ENCODE results near the gene SLC7A1.
A peak's percentile ranks its signal among the peaks of the same experiment; 100 is the strongest.

SLC7A1 gene

DNA sequence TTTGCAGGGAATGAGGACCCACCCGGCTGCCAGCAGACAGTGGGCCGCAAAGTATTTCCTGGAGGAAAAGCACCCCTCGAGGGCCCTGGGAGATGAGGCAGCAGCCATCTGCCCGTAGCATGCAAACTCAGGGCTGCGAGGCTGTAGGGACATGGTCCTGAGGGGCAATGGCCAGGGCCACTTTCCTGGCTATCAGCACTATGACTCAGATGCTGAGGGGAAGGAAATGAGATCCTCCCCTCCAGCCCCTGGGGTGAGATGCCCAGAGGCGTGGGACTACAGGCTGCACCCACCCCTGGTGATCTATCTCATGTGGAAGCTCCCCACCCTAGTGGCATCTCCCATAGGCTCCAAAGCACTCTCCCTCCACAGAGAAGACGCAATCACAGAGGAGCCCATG is 80.1 kb downstream of the SLC7A1 start:
- H3K4me3 ChIP-seq (ENCODE audit: low read depth, low read length): no peak overlapping the region
- no peak for DNase-seq (ENCODE audit: low read depth)

DNA sequence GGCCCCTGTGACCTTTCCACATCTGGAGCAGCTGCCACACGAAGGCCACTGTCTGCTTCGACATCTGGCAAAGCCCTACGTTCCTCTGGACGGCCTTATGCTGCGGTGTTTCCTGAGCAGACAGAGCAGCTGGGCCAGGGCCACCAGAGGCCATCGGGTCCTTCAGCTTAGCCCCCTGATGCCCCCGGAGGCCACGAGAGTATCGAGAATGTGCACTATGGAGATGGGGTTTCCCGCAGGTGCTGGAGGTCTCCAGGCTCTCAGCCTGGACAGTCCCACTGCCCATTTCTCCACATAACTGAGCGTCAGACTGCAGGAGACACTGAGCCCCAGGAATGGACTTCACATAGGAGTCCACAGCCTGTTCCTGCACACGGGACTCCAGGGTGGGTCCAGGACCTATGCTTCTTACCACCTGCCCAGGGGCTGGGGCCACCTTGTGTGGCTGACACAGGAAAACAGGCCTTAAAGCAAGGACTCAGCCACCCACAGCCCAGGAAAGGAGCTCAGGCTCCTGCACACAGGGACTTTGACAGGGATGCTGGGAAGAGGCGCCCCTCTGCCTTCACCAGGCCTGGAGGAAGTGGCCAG is 80.7 kb downstream of the SLC7A1 start:
- no peak for DNase-seq (ENCODE audit: low read depth)
- no peak overlapping the region for H3K4me3 ChIP-seq (ENCODE audit: low read depth, low read length)

DNA sequence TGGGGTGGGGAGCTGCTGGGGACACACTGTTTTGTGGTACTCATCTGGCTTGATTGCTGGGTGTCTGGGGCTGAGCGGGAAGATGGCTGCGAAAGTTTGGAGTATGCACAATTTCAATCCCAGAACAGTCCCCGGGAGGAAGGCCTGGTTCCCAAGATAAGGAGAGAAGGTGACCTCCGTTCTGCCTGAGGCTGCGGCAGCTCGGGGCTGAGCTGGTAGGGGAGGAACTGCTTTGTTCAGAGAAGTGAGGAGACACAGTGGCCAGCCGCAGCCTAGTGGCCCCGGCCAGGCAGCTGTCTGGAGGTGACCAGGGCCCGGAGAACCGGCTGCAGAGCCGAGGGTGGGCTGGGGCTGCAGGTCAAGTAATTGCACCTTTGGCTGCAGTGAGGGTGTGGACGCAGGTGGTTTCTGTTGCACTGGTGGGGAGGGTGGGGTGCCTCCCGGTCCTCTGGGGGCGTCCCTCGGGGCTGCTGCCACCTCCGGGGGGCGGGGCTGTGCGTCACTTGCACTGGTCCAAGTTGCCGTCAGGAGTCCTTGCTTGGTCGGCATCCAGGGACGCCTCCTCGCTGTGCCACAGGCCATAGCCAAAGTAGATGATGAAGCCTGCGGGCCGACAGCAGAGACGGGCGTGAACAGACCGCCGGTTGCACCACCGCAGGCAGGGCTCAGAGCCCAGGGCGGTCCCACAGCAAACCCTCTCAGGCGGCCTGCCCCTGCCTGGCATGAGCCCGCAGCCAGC is 81.3 kb downstream of the SLC7A1 start:
- DNase-seq (ENCODE audit: low read depth): no peak
- H3K4me3 ChIP-seq (ENCODE audit: low read depth, low read length): no peak overlapping the region

DNA sequence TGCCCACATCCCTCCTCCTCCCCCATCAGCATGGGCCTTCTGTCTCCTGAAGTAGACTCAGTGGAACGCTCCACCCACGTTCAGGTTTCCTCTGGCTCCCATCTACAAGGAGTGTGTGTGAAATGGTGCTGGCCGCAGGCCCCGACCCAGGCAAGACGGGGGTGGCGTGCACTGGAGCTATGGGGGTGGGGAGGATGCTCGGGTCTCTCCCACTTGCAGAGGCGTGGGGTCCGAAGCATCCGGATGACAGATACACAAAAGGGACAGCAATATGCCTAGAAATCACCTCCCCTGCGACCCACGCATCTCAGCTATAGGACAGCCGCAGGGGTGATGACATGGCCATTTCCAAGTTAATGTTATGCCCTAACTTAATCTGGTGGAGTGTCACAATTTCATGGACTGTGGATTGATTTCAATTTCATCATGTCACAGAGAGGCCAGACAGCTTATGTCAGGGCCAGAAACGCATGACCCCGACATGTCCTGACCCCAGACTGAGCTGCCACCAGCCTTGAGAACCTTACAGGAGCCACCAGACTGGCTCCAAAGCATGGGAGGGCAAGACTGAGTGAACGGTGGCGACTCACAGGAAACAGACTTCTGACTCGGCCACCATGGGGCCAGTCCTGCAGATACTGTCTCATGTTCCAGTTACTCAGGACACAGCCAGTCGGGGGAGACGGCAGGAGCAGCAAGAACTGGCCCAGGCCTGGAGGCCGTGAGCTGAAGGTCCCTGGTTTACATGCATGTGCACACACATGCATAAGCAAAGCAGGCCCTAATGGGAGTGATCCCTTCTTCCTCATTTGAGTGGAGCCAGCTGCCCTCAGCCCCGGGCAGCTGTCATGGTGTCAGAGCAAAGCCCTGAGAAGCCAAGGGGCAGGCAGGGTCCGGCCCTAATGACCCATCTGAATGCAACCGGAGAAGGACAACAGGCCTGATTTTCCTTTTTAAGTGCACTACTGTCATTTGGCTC is 82.2 kb downstream of the SLC7A1 start:
- H3K4me3 ChIP-seq (ENCODE audit: low read depth, low read length): no peak overlapping the region
- no peak for DNase-seq (ENCODE audit: low read depth)

DNA sequence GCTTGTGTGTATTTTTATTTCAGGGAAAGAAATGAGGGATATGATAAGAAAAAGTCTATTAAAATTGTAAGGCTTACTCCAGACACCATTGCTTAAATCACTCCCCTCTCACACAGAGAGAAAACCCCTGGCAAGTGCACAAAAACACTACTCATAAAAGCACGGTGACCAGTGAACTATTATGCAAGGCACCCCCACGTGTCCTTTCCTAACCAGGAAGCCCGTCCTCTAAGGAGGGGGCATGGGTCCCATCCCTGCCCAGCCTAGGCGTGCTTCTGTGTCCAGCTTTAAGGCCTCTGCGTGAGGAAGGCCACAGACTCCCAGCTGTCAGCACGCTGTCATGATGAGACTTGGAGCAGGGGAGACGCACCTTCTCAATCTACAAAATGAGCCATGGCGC is 83.5 kb downstream of the SLC7A1 start:
- no peak for DNase-seq (ENCODE audit: low read depth)
- no peak overlapping the region for H3K4me3 ChIP-seq (ENCODE audit: low read depth, low read length)

DNA sequence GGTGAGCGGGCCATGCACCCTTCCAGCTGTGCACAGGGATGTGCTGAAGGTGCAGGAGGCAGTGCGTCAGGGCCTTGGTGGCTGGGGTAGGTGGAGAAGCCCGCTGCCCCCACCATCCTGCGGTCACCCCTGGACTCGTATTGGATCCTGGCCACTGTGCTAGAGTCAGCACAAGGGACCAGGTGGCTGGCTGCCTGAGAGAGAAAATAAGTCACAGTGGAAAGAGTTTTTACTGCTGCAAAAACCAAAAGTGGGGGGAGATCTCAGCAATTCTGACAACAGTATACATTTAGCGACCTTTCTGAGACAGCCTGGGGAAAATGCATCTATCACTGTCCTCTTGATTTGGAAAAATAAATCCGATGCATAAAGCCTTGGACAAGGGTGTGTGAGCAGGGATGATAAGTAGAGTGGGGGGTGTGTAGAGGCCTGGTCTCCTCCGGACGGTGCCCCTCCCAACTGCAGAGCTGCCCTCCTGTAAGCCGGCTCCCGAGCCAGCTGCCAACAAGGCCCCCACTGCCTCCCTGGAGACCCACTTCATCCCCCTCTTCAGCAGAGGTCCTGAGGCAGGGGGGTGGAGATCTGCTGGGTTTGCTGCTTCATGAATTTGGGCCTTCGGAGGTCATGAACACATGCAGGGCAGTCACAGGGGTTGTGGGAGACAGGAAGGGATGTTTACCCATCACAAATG is 84.2 kb downstream of the SLC7A1 start:
- DNase-seq (ENCODE audit: low read depth): no peak
- no peak overlapping the region for H3K4me3 ChIP-seq (ENCODE audit: low read depth, low read length)

DNA sequence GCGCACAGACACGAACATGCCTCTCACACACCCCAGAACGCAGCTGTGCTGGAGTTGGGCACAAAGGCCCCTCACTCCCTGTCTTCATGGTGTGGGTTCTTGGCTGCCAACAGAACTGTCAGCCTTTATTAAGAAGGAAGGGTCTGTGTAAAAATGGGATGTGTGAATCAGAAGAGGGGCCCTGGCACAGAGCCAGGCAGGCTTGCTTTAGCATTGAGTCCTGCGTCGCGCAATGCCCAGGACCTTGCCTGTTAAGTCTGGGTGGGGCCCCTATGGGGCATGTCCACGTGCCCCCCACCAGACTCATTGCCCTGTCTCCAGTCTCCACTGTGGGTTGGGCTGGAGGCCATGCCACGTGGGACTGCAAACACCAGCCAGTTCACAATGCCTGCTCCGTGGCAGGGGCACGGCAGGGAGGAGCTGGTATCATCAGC is 84.8 kb downstream of the SLC7A1 start:
- no peak for DNase-seq (ENCODE audit: low read depth)

DNA sequence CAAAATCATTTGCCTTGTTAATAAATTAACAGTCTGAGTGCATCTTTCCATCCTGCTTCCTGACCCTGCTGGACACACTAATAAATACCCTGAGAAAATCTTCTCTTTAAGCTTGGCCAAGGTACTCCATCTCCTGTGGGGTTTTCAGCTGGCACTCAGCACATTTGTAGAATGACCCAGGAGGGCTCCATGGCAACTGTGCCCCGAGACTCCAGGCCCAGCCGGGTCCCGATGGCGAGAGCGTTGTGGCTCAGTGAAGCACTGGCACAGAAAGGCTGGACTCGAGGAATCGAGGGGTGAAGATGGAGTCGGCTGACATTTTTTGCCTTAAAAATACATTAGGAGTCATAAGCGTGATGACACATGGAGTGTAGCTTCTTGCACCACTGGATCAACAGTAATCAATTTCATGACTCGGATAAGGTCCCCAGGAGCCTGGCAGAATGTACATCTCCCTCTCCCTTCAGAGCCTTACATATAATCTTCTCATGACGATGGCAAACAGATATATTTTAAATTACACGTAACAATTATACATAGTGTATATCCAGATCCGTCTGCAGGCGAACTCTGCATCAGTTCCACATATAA is 85.4 kb downstream of the SLC7A1 start:
- DNase-seq (ENCODE audit: low read depth): no peak
- H3K4me3 ChIP-seq (ENCODE audit: low read depth, low read length): no peak overlapping the region

More for the DNA sequence above, 84.8 kb downstream of the SLC7A1 start:
- H3K4me3 ChIP-seq (ENCODE audit: low read depth, low read length): no peak overlapping the region

DNA sequence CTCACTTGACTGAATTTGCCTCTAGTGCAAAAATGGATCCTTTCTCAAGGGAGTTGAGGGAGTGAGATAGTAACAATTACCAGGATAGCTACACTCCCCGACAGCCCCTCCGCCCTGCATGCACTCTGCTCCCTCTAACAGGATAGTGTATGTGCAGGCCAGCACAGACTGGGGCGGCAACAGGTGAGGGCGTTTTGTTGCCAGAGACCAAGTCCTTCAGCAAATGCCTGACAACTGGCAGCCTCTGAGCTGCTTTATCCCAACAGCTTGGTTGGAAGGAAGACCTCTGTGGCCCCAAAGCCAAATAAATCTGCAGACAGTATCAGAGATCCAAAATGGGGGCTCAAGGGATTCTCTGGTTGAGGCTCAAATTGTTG is 86.6 kb downstream of the SLC7A1 start:
- no peak for DNase-seq (ENCODE audit: low read depth)
- H3K4me3 ChIP-seq (ENCODE audit: low read depth, low read length): no peak overlapping the region

DNA sequence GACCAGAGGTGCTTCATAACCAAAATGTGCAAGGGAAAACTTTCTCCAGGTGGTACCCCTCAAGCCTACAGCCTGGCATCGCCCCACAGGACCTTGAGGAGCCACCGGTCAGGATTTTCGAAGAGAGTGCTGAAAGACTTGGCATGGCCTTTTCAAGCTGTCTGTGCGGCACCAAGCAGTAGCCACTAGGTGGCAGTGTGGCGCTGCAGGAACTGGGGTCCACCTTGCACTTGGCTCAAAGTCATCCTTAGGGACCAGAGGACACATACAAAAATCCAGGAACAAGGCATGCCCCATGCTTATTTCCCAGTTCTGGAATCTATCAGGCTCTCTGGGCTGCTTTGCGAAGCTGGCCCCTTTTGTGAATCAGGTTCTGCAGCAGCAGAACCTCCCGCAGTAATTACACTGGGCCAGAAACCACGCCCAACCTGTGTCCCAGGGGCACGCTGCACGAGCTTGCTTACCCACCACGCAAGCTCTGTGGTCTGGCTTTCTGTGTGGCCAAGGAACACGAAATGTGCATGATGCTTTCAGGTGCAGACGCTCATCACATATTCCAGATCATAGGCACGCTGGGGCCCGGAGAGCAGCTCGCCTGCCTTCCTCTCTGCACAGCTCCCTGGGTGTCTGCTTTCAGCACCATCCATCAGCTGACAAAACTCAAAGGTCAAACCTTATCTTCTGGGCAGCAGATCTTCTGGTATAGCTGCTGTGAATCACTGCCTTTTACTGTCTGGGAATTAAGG is 87.2 kb downstream of the SLC7A1 start:
- DNase-seq (ENCODE audit: low read depth): peak; percentile 41
- H3K4me3 ChIP-seq (ENCODE audit: low read depth, low read length): no peak overlapping the region

DNA sequence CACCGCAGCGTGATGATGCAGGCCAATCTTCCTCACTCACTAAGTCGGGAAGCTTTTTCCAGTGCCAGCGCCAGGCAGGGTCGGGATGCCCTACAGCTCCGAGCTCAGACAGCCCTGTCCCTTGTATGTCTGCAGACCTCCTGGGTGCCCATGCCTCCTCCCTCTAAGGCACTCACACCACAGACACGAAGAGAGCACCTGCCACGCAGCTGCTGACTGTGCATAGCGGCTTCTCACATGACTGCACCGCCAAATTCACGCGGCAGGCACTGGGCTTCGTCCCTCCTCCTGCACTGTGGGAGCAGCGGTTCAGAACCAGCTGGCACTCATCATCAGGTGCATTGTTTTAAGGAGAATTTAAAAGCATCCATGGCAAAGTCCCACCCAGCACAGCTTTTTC is 88.1 kb downstream of the SLC7A1 start:
- DNase-seq (ENCODE audit: low read depth): peak; percentile 31
- no peak overlapping the region for H3K4me3 ChIP-seq (ENCODE audit: low read depth, low read length)

DNA sequence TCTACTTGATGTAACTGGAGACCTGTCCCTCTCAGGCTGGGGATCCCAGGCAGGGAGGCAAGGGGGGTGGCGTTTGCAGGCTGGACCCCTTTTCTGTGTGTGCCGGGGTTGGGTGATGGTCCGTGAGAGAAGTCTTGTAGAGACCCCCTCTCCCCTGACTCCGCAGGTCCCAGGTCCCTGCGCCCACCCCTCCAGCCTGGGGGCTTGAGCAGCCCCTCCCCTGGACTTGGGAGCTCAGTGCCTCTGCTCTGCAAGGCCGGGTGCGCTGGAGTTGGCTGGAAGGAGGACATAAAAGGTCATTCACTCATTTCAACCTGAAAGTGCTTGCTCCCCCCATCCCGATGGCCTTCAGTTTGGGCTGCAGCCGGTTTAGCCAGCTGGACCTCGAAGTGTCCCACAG is 89.5 kb downstream of the SLC7A1 start:
- H3K4me3 ChIP-seq (ENCODE audit: low read depth, low read length): no peak overlapping the region
- no peak for DNase-seq (ENCODE audit: low read depth)

DNA sequence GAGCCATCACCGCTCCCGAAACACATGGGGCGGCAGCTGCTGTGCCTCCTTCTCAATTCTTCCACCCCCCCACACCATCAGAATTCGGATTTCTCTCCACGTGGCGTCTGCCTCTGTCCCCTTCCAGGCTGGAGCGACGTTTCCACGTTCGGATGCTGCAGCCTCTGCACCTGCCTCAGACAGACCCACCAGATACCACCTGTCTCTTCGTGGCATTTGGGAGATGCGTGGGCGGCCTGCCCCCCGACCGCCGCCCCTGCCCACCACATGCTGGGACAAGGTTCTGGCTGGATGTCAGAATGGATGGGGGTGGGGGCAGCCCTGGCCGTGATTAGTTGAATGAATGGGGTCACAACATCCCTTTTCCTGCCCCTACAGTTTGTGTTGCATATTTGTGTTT is 90.0 kb downstream of the SLC7A1 start:
- no peak overlapping the region for H3K4me3 ChIP-seq (ENCODE audit: low read depth, low read length)
- DNase-seq (ENCODE audit: low read depth): no peak

DNA sequence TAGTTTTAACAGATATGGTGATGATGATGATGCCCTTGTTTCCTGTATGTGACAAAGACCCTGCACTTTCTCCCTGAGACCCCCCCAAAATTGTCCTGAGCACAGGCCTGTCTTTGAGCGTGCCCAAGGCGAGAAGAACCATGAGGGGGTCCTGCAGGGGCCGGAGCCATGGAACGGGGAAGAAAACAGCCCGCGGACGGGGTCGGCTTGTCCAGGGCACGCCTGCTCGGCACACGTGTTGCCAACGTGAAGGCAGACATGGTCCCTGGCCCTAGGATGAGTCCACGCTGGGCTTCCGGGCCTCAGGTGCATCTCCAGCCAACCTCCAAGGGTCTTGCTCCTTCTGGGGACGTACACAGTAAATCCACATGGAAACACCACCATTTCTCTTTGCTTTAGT is 90.8 kb downstream of the SLC7A1 start:
- DNase-seq (ENCODE audit: low read depth): no peak
- no peak overlapping the region for H3K4me3 ChIP-seq (ENCODE audit: low read depth, low read length)

DNA sequence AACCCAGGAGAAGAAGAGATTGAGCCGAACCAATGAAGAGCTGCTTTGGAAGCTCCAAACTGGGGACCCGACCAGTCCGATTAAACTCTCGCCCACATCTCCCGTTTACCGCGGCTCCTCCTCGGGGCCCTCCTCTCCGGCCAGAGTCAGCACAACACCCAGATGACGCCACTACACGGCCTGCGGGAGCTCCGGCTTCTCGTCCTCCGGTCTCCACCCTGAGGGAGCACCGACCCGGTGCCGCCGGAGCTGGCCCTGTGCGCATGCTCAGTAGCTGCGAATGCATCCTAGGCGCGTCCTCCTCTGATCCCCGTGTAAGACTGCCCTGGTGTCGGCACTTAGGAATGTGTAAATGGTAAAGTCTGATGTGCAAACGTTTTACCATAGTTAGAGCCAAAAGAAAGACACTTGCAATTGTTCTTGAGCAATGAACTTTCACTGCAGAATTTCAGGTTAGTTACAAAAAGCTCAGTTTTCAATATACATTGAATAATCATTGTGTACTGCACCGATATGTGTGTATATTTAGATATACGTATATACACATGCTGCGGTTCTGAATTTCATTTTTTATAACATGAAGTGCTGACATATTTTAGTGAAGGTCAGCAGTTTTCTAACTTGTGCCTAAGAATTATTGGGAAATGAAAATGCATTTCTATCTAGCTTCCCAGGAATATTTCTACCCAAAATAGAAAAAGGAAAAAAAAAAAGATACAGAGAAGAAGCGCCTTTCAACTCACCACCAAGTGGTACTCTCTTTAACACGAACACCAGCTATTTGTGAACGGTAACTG is 92.2 kb downstream of the SLC7A1 start:
- no peak for DNase-seq (ENCODE audit: low read depth)
- peak overlapping the region; percentile 17 for H3K4me3 ChIP-seq (ENCODE audit: low read depth, low read length)

DNA sequence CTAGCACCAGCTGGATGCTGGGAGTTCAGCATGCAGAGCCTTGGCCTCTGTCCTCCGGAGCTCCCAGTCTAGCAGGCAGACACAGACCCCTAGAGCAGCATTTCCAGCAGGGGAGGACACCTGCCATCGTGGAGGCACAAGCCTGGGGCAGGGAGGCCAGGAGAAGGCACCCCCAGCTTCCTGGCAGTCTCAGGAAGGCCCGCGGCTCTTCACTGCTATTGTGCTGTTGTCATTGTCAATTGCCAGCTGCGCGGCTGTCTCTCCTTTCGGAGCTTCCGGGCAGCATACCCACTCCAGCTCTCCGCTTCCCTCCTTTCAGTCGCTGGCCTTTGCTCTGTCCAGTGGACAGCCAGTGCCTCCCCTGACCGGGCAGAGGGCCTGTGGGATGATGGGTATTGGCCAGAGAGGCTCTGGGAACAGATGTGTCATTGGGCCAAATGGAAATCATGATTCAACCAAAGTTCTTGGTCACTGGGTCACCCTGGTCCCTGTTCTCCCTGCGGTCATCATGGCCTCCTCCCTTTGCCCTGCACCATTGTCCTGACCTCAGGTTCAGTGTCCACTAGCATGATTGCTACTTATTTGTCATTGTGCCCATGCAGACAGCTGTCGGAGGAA is 93.0 kb downstream of the SLC7A1 start:
- DNase-seq (ENCODE audit: low read depth): no peak
- no peak overlapping the region for H3K4me3 ChIP-seq (ENCODE audit: low read depth, low read length)

DNA sequence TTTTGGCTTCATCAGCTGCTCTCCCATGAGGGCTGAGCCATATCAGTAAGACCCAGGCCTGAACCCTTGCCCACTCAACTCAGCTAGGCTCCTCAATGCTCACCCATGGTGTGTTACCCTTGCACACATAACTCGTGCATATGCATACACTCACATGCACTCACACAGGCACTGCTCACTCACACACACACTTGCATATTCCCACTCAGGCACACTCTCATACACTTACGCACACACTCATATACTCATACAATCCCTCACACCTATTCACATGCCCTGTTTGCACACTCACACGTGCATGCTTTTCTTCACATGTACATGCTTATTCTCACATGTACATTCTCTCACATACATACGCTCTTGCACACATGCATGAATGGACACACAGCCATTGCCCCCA is 93.8 kb downstream of the SLC7A1 start:
- no peak overlapping the region for H3K4me3 ChIP-seq (ENCODE audit: low read depth, low read length)
- no peak for DNase-seq (ENCODE audit: low read depth)

DNA sequence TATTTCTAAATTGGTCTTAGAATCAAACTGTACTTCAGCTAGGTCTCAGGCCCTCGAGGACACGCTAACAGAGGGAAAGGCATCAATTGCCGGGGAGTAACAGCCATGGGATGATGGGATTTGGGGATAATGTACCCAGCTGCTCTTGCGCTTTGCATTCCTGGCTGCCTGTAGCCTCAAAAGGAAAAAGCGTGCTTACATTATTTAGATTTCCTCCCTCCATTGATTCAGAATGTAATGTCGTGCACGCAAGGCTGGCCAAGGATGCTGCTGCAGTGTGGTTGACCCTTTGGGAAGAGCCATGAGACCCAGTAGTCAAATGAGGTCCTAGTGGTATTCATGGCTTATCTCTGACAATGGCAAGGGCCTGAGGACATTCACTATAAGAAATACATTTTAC is 95.1 kb downstream of the SLC7A1 start:
- H3K4me3 ChIP-seq (ENCODE audit: low read depth, low read length): no peak overlapping the region
- no peak for DNase-seq (ENCODE audit: low read depth)
